ENCODE results near the gene SMCO4.

SMCO4 gene

DNA sequence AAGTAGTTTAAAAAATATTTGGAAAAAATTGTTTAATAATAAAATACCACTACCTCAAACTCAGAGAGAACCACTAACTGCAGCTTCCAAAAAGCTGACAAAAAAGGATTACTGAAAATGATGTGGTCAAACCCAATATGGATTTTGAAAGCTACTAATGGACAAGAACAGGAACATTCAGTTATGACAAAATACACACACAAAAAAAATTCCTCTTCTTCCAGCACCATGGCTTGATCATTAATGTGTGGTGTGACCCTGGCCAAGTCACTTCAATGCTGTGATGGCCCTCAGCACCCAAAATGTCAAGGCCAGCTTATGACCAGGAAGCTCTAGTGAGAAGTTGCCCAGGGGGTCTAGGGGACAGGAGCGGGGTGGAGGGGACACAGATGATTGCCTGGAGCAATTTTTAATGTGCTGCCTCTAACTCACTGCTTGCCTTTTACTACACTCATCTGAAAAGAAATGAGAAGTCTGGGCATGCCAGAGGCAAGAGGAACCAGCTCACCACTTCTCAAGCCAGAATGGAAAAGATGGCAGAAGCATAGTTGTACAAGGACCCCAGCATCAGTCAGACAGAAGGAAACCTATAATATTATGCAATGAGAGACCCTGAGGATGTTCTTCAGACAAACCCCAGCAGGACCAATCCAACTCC, 2.2 kb downstream of the SMCO4 start:
- Histone ChIP-seq H2BK15ac (ENCODE audit: low read depth, poor library complexity, severe bottlenecking) (no peak overlapping the region), H3K36me3 (ENCODE audit: control insufficient read depth in 1 of 2, insufficient read depth in 2 of 2, low read depth in 1 of 2, low read length in 2 of 2) (no peaks in the 10 kb centered on the region), H2AFZ (ENCODE audit: low read depth, low read length) (no peak overlapping the region), H3K9me3 (ENCODE audit: control insufficient read depth, low read length) (no peaks in the 10 kb centered on the region), H3K23ac (ENCODE audit: low read length in 2 of 2) (no peak overlapping the region), H3K27ac (ENCODE audit: low read length, poor library complexity, severe bottlenecking) (no peak overlapping the region), H2BK120ac (ENCODE audit: low read depth, low read length) (no peak overlapping the region), H4K8ac (ENCODE audit: low read length) (no peak overlapping the region), H3K14ac (ENCODE audit: low read length in 2 of 2) (no peak overlapping the region), H3K4ac (ENCODE audit: low read depth in 1 of 2, low read length in 2 of 2) (no peak overlapping the region), H3K18ac (ENCODE audit: low read depth in 1 of 2, low read length in 2 of 2) (no peak overlapping the region), H3K9ac (ENCODE audit: low read length) (no peak overlapping the region), H3K4me3 (ENCODE audit: insufficient read depth in 1 of 2, low read depth in 1 of 2, low read length in 2 of 2) (no peak overlapping the region), H3K4me1 (ENCODE audit: control insufficient read depth, insufficient read depth, low read depth, low read length) (peaks cover 13% of the 10 kb centered on the region), H3K79me1 (replicated peaks; ENCODE audit: low read length, poor library complexity, severe bottlenecking) (peaks cover 22% of the 10 kb centered on the region), H2BK12ac (ENCODE audit: low read length in 2 of 2) (no peak overlapping the region), H3K27me3 (ENCODE audit: control insufficient read depth in 1 of 2, insufficient read depth in 1 of 2, low read length in 2 of 2) (peaks cover under 1 to 3% of the 10 kb centered on the region in 2 experiments), H2AK5ac (ENCODE audit: low read length, severe bottlenecking) (no peak overlapping the region), H4K91ac (ENCODE audit: low read length) (no peak overlapping the region), H2BK5ac (ENCODE audit: low read depth, low read length, poor library complexity, severe bottlenecking) (no peak overlapping the region), H3K4me2 (ENCODE audit: low read length, poor library complexity, severe bottlenecking) (no peak overlapping the region)
- DNase-seq = no peak
- no CpG with 5 or more reads among the region's 1 CpG for WGBS

- H3K4me2 ChIP-seq (ENCODE audit: low read length, poor library complexity, severe bottlenecking) = no peak overlapping the region
- no peaks in the 10 kb centered on the region for H3K27me3 ChIP-seq (ENCODE audit: control insufficient read depth in 1 of 2, insufficient read depth in 1 of 2, low read length in 2 of 2)
- H3K14ac ChIP-seq (ENCODE audit: low read length in 2 of 2) = no peak overlapping the region
- H4K91ac ChIP-seq (ENCODE audit: low read length) = no peak overlapping the region
- H2BK5ac ChIP-seq (ENCODE audit: low read depth, low read length, poor library complexity, severe bottlenecking) = no peak overlapping the region
- H2AFZ ChIP-seq (ENCODE audit: low read depth, low read length) = no peak overlapping the region
- H3K9me3 ChIP-seq (ENCODE audit: control insufficient read depth, low read length) = no peaks in the 10 kb centered on the region
- H3K36me3 ChIP-seq (ENCODE audit: control insufficient read depth in 1 of 2, insufficient read depth in 2 of 2, low read depth in 1 of 2, low read length in 2 of 2) = no peaks in the 10 kb centered on the region
- H2BK12ac ChIP-seq (ENCODE audit: low read length in 2 of 2) = no peak overlapping the region
- H2BK15ac ChIP-seq (ENCODE audit: low read depth, poor library complexity, severe bottlenecking) = no peak overlapping the region
- H3K9ac ChIP-seq (ENCODE audit: low read length) = no peak overlapping the region
- H4K8ac ChIP-seq (ENCODE audit: low read length) = no peak overlapping the region
- peak; percentile 18 for DNase-seq
- no peak overlapping the region for H2AK5ac ChIP-seq (ENCODE audit: low read length, severe bottlenecking)
- H3K4ac ChIP-seq (ENCODE audit: low read depth in 1 of 2, low read length in 2 of 2) = no peak overlapping the region
- 93% methylated on average over 2 of the region's 4 CpGs for WGBS
- no peak overlapping the region for H2BK120ac ChIP-seq (ENCODE audit: low read depth, low read length)
- peaks cover 13% of the 10 kb centered on the region for H3K4me1 ChIP-seq (ENCODE audit: control insufficient read depth, insufficient read depth, low read depth, low read length)
- peaks cover 23% of the 10 kb centered on the region for H3K79me1 ChIP-seq (replicated peaks; ENCODE audit: low read length, poor library complexity, severe bottlenecking)
- no peak overlapping the region for H3K4me3 ChIP-seq (ENCODE audit: insufficient read depth in 1 of 2, low read depth in 1 of 2, low read length in 2 of 2)
- no peak overlapping the region for H3K23ac ChIP-seq (ENCODE audit: low read length in 2 of 2)
- no peak overlapping the region for H3K18ac ChIP-seq (ENCODE audit: low read depth in 1 of 2, low read length in 2 of 2)
- no peak overlapping the region for H3K27ac ChIP-seq (ENCODE audit: low read length, poor library complexity, severe bottlenecking)
Observed at GRCh38 chr11:93540337-93540736, 2.9 kb downstream of the SMCO4 start.

- no peaks in the 10 kb centered on the region for H3K9me3 ChIP-seq (ENCODE audit: control insufficient read depth, low read length)
Observed at GRCh38 chr11:93537767-93538261, 5.4 kb downstream of the SMCO4 start.

GRCh38 chr11:93537049-93537448, 6.1 kb downstream of the SMCO4 start:
- Histone ChIP-seq H2BK5ac (ENCODE audit: low read depth, low read length, poor library complexity, severe bottlenecking) (no peak overlapping the region), H3K36me3 (ENCODE audit: control insufficient read depth in 1 of 2, insufficient read depth in 2 of 2, low read depth in 1 of 2, low read length in 2 of 2) (peaks cover 0 to 4% of the 10 kb centered on the region in 2 experiments), H3K27ac (ENCODE audit: low read length, poor library complexity, severe bottlenecking) (no peak overlapping the region), H3K23ac (ENCODE audit: low read length in 2 of 2) (no peak overlapping the region), H3K4me3 (ENCODE audit: insufficient read depth in 1 of 2, low read depth in 1 of 2, low read length in 2 of 2) (no peak overlapping the region), H2BK12ac (ENCODE audit: low read length in 2 of 2) (no peak overlapping the region), H2AFZ (ENCODE audit: low read depth, low read length) (no peak overlapping the region), H3K9me3 (ENCODE audit: control insufficient read depth, low read length) (no peaks in the 10 kb centered on the region), H3K14ac (ENCODE audit: low read length in 2 of 2) (no peak overlapping the region), H2BK120ac (ENCODE audit: low read depth, low read length) (no peak overlapping the region), H3K4me2 (ENCODE audit: low read length, poor library complexity, severe bottlenecking) (no peak overlapping the region), H3K18ac (ENCODE audit: low read depth in 1 of 2, low read length in 2 of 2) (no peak overlapping the region), H2BK15ac (ENCODE audit: low read depth, poor library complexity, severe bottlenecking) (no peak overlapping the region), H3K27me3 (ENCODE audit: control insufficient read depth in 1 of 2, insufficient read depth in 1 of 2, low read length in 2 of 2) (no peaks in the 10 kb centered on the region), H3K79me1 (replicated peaks; ENCODE audit: low read length, poor library complexity, severe bottlenecking) (peaks cover 40% of the 10 kb centered on the region), H3K4me1 (ENCODE audit: control insufficient read depth, insufficient read depth, low read depth, low read length) (peaks cover 5% of the 10 kb centered on the region), H4K8ac (ENCODE audit: low read length) (no peak overlapping the region), H2AK5ac (ENCODE audit: low read length, severe bottlenecking) (no peak overlapping the region), H3K9ac (ENCODE audit: low read length) (no peak overlapping the region), H3K4ac (ENCODE audit: low read depth in 1 of 2, low read length in 2 of 2) (no peak overlapping the region), H4K91ac (ENCODE audit: low read length) (no peak overlapping the region)
- 71% methylated on average over 5 of the region's 5 CpGs for WGBS
- DNase-seq = no peak

More at GRCh38 chr11:93537767-93538261, 5.4 kb downstream of the SMCO4 start:
- Histone ChIP-seq H2AFZ (ENCODE audit: low read depth, low read length) (no peak overlapping the region), H2BK5ac (ENCODE audit: low read depth, low read length, poor library complexity, severe bottlenecking) (no peak overlapping the region), H2BK15ac (ENCODE audit: low read depth, poor library complexity, severe bottlenecking) (peak overlapping the region; percentile 4), H3K27ac (ENCODE audit: low read length, poor library complexity, severe bottlenecking) (no peak overlapping the region), H3K4ac (ENCODE audit: low read depth in 1 of 2, low read length in 2 of 2) (no peak overlapping the region), H3K18ac (ENCODE audit: low read depth in 1 of 2, low read length in 2 of 2) (no peak overlapping the region), H2AK5ac (ENCODE audit: low read length, severe bottlenecking) (no peak overlapping the region), H3K4me3 (ENCODE audit: insufficient read depth in 1 of 2, low read depth in 1 of 2, low read length in 2 of 2) (no peak overlapping the region), H3K27me3 (ENCODE audit: control insufficient read depth in 1 of 2, insufficient read depth in 1 of 2, low read length in 2 of 2) (no peaks in the 10 kb centered on the region), H3K9ac (ENCODE audit: low read length) (no peak overlapping the region), H3K14ac (ENCODE audit: low read length in 2 of 2) (no peak overlapping the region), H4K8ac (ENCODE audit: low read length) (no peak overlapping the region), H2BK120ac (ENCODE audit: low read depth, low read length) (no peak overlapping the region), H3K23ac (ENCODE audit: low read length in 2 of 2) (no peak overlapping the region), H2BK12ac (ENCODE audit: low read length in 2 of 2) (no peak overlapping the region), H3K79me1 (replicated peaks; ENCODE audit: low read length, poor library complexity, severe bottlenecking) (peaks cover 40% of the 10 kb centered on the region), H4K91ac (ENCODE audit: low read length) (no peak overlapping the region), H3K4me1 (ENCODE audit: control insufficient read depth, insufficient read depth, low read depth, low read length) (peaks cover 9% of the 10 kb centered on the region), H3K36me3 (ENCODE audit: control insufficient read depth in 1 of 2, insufficient read depth in 2 of 2, low read depth in 1 of 2, low read length in 2 of 2) (peaks cover 0 to 4% of the 10 kb centered on the region in 2 experiments), H3K4me2 (ENCODE audit: low read length, poor library complexity, severe bottlenecking) (no peak overlapping the region)
- 71% methylated on average over 14 of the region's 14 CpGs for WGBS
- peak; percentile 40 for DNase-seq

All from mesenchymal stem cell (in vitro differentiated cells and primary cell).